Uterus (tissue), 4 donors: ENCODE data around the gene NRAS. TPM values are rescaled to one million over a fixed set of nuclear protein-coding genes. Genes with fewer than 3 reads are reported as not detected.
A peak's percentile ranks its signal among the peaks of the same experiment; 100 is the strongest.
"Not testable (repeated sequence)": the region's sequence is repeated elsewhere in the genome, so short reads cannot be mapped to it uniquely, and the experiment has no call there.

Experiments used
- DNase-seq, 2 donors: peaks; one replicate each; pipeline ENCODE4 v3.0.0-alpha.2; 2019 to 2020
- H3K27ac ChIP-seq, 2 donors: fragments of 200-600 bp; sonication (generic); 1 replicate in 1 of 2; 2 replicates in 1 of 2; pipeline ENCODE4 v1.5.1; 2016 to 2018
- H3K27me3 ChIP-seq, 2 donors: fragments of 200-600 bp; sonication (generic); one replicate each; pipeline ENCODE4 v1.5.1; 2018 to 2019; ENCODE audit warnings: control low read depth in 1 of 2
- H3K36me3 ChIP-seq, 2 donors: fragments of 200-600 bp; sonication (generic); one replicate each; pipeline ENCODE4 v1.5.1; 2019; ENCODE audit warnings: control low read depth in 1 of 2
- H3K4me1 ChIP-seq, 2 donors: fragments of 200-600 bp; sonication (generic); one replicate each; pipeline ENCODE4 v1.5.1; 2018 to 2019; ENCODE audit warnings: control low read depth in 1 of 2
- H3K4me3 ChIP-seq, 2 donors: fragments of 200-600 bp; sonication (generic); 1 replicate in 1 of 2; 2 replicates in 1 of 2; pipeline ENCODE4 v1.5.1; 2018 to 2019; ENCODE audit warnings: mild to moderate bottlenecking in 1 of 2
- H3K9me3 ChIP-seq, 2 donors: fragments of 200-600 bp; sonication (generic); one replicate each; pipeline ENCODE4 v1.5.1; 2019; ENCODE audit warnings: control low read depth in 1 of 2
- POLR2A ChIP-seq, 2 donors: fragments of 450-650 bp; IDR thresholded peaks; one replicate each; pipeline ENCODE4 v1.6.1; 2016; ENCODE audit warnings: antibody characterized with exemption in 2 of 2, mild to moderate bottlenecking in 1 of 2, moderate library complexity in 1 of 2
- intact Hi-C: fragments of 100-400 bp; cut with DNase I; formaldehyde crosslinking; loops from one replicate; pipeline ENCODE4 v1.15.1; 2023; ENCODE audit warnings: low total_unique reads
- total RNA-seq, 4 donors: library from RNA; depleted of rRNA in 3 of 4; stranded (reverse); fragments of >200 nt in 3 of 4; gene quantifications; one replicate each; pipeline versions ENCODE4 v1.1.0 to v1.2.4, GENCODE V29; 2014 to 2023
- TF ChIP-seq, protein P1 (sequence below), 4 experiments: fragments of 200-600 bp in 2 of 4; fragments of 450-650 bp in 2 of 4; sonication (generic) in 2 of 4; IDR thresholded peaks; one replicate each; pipeline ENCODE4 v1.5.1; 2016 to 2019; ENCODE audit warnings: antibody characterized with exemption in 4 of 4, mild to moderate bottlenecking in 2 of 4, moderate library complexity in 1 of 4
- donor health status: DM: yes; HTN: yes; CAD: no.

Gene NRAS
- total RNA-seq, 4 donors from 2014 or later: 7.7 to 57.9 (median 20.4) TPM

DNA sequence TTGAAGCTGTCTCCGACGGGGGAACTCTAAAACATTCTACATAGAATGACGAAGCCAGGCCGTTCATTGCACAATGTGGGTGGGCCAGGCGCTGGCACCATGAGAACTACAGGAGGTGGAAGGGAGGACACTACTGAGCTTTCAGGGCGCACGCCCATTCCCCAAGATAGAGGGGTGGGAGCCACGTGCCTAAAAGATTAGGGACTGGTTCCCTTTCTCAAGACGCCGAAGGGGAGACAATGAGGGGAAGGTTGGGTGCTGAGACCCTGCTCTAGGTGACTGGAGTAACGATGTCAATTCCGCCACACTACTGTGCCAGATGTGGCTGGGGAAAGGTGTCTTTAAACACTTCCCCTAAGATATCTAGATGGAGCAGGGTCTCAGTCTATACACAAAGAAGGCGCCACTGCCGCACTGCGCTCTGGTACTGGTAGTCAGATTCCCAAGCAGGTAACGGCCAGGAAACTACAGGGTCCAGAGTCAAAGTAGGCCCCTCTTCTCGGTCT lies 40.4 kb upstream of the NRAS start:
- intact Hi-C loops: loop anchor here (5.0 kb wide), 1 partner anchor 245 kb away; the partner anchor contains the start of gene TRIM33
- Histone ChIP-seq H3K27me3 (no peaks in the 10 kb centered on the region), H3K27ac (peak overlapping the region; percentile 99), H3K36me3 (no peaks in the 10 kb centered on the region), H3K4me1 (peaks cover 9 to 18% of the 10 kb centered on the region in 2 donors), H3K9me3 (no peaks in the 10 kb centered on the region), H3K4me3 (peak overlapping the region; percentile 96 to 97)
- TF ChIP-seq, protein P1, sequence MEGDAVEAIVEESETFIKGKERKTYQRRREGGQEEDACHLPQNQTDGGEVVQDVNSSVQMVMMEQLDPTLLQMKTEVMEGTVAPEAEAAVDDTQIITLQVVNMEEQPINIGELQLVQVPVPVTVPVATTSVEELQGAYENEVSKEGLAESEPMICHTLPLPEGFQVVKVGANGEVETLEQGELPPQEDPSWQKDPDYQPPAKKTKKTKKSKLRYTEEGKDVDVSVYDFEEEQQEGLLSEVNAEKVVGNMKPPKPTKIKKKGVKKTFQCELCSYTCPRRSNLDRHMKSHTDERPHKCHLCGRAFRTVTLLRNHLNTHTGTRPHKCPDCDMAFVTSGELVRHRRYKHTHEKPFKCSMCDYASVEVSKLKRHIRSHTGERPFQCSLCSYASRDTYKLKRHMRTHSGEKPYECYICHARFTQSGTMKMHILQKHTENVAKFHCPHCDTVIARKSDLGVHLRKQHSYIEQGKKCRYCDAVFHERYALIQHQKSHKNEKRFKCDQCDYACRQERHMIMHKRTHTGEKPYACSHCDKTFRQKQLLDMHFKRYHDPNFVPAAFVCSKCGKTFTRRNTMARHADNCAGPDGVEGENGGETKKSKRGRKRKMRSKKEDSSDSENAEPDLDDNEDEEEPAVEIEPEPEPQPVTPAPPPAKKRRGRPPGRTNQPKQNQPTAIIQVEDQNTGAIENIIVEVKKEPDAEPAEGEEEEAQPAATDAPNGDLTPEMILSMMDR (IDR thresholded peaks at IDR 0.05): no peak
- no peak for TF ChIP-seq POLR2A (IDR thresholded peaks at IDR 0.05)
- DNase-seq: peak; percentile 22 to 32

DNA sequence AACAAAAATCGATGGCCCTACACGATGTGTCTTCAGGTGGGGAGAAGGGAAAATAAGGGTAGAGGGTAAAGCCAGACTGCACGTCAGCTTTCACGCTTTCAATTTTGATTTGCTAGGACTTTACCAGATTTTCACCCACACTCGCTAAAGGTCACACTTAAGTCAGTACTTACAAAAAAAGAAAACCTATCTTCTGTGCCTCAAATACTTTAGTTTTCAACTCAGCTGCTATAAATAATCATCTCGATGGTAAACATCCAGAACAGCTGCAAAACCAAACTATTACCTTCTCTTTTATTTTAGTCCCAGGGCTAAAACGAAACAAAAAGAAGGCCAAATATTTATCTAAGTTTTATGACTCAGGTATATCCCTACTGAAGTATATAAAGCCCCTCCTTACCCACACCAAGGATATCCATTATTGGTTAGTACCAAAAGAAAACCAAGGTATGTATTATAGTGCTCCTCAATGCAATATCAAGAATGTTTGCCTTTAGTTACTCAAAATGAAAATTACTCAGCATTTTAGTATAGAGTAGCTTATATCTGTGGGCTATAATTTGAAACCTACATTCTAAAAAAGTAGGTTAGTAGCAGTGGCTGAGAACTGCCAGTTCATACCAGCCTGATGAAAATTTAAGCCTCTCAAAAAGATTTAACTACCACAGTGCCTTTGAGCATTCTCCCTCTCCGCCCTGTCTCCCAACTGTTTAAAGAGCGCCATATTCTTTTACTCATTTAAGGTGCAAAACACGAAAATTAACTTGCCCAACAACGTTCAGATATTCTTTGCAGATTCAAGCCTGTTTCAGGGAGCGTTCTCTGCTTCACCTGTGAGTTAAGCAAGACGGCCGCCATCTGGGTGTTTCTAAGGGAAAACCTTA lies 39.7 kb upstream of the NRAS start:
- intact Hi-C loops: loop anchor here (5.0 kb wide), 1 partner anchor 244 kb away; the partner anchor contains the start of gene TRIM33
- peaks cover 9 to 18% of the 10 kb centered on the region in 2 donors for H3K4me1 ChIP-seq
- no peak for TF ChIP-seq POLR2A (IDR thresholded peaks at IDR 0.05)
- TF ChIP-seq, protein P1 (IDR thresholded peaks at IDR 0.05): no peak
- peak overlapping the region in 1 of 2 donors; percentile 99 for H3K27ac ChIP-seq
- H3K4me3 ChIP-seq: peak overlapping the region; percentile 96 to 97
- no peaks in the 10 kb centered on the region for H3K9me3 ChIP-seq
- H3K36me3 ChIP-seq: no peaks in the 10 kb centered on the region
- no peaks in the 10 kb centered on the region for H3K27me3 ChIP-seq
- no peak for DNase-seq

DNA sequence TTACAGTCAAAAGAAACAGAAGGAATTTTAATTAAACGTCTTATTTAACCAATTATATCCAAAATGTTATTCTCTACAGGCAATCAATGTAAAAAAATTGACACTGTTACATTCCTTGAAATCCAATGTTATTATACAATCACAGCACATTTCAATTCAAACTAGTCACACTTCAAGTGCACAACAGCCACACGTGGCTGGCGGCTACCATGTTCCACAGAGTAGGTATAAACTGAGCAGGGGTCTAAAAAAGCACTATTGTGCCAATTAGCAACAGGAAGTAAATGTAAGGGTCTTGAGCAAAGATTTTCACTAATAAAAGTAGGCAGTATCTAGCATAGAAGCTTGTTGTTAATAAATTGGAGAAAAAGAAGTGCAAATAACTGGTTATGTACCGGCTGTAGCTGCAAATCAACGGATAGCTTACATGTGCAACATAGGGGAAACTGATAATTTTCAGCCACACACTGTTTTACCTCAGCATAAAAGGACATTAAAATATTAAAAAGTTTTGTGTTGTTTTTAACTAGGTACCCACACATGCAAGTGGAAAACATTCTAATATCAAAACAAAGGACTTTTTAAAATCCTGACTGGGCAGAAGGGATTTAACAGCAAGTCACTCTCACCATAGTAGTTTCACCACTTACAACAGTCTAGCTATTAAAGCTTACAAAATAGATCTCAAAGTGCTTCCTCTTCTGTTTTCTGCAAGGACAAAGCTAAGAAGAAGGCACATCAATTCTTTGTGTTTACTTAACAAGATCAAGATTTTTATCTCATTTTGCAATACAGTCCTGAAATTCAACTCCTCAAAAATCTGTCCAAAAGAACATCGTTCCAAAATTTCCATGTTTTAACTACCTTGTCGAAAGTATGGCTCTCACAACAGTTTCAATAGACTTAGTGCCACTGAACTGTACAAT lies 38.7 kb upstream of the NRAS start:
- DNase-seq: no peak
- no peak for TF ChIP-seq POLR2A (IDR thresholded peaks at IDR 0.05)
- TF ChIP-seq, protein P1 (IDR thresholded peaks at IDR 0.05): no peak
- H3K4me3 ChIP-seq: peak overlapping the region in 1 of 2 donors; percentile 96
- no peaks in the 10 kb centered on the region for H3K9me3 ChIP-seq
- peaks cover 9 to 18% of the 10 kb centered on the region in 2 donors for H3K4me1 ChIP-seq
- no peaks in the 10 kb centered on the region for H3K27me3 ChIP-seq
- intact Hi-C loops: loop anchor here (5.0 kb wide), 1 partner anchor 243 kb away; the partner anchor contains the start of gene TRIM33
- H3K27ac ChIP-seq: no peak overlapping the region
- no peaks in the 10 kb centered on the region for H3K36me3 ChIP-seq

DNA sequence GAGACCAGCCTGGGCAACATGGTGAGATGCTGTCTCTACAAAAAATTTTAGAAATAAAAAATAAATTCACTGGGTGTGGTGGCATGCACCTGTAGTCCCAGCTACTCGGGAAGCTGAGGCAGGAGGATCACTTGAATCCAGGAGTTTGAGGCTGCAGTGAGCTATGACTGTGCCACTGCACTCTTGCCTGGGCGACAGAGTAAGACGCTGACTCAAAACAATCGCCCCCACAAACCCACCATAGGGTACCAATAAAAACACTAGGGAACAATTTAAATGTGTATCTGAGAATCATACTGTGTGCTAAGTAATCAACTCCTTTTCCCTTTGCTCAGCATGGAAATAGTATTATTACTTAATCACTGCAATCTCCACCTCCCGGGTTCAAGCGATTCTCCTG lies 37.1 kb upstream of the NRAS start:
- not testable (repeated sequence) for H3K4me3 ChIP-seq, H3K9me3 ChIP-seq
- peaks cover 9 to 18% of the 10 kb centered on the region in 2 donors for H3K4me1 ChIP-seq

DNA sequence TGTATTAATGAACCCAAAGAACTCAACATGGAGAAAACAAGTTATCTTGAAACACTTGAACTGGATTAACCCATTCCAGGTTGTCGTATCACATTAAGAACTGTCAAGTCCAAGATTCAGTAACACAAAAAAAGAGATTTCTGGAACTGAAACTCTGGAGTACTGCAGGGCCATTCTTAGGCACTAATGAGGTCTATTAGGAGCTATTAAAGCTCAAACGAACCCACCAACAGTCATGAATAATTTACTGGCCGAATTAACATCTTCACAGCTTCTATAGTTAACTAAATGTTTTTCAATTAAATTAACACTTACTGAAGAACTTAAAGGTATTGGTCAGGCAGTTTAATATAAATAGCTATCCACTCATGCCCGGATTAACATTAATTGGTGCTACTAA lies 36.6 kb upstream of the NRAS start:
- Histone ChIP-seq H3K9me3 (no peaks in the 10 kb centered on the region), H3K4me3 (no peak overlapping the region), H3K4me1 (peaks cover 9 to 18% of the 10 kb centered on the region in 2 donors), H3K27me3 (no peaks in the 10 kb centered on the region), H3K27ac (no peak overlapping the region), H3K36me3 (no peaks in the 10 kb centered on the region)
- TF ChIP-seq, protein P1 (IDR thresholded peaks at IDR 0.05): no peak
- TF ChIP-seq POLR2A (IDR thresholded peaks at IDR 0.05): no peak
- no peak for DNase-seq
- intact Hi-C loops: no loop called here

More for the DNA sequence above, 37.1 kb upstream of the NRAS start:
- intact Hi-C loops, DNase-seq, H3K27me3 ChIP-seq, H3K27ac ChIP-seq, H3K36me3 ChIP-seq: not testable (repeated sequence)
